Stimulated activated CD8-positive, alpha-beta memory T cell treated with anti-CD3 and anti-CD28 coated beads, Interleukin-15, amount 100 ng/mL, for 48 hours (primary cell): ENCODE measurements around the gene SDR9C7.
"Not testable (repeated sequence)": the region's sequence is repeated elsewhere in the genome, so short reads cannot be mapped to it uniquely, and the experiment has no call there.

Source experiments
- DNase-seq, 2 donors: peaks; one replicate each; pipeline ENCODE4 v3.0.0-alpha.2; 2020; ENCODE audit warnings: low read depth in 2 of 2

The SDR9C7 gene

DNA sequence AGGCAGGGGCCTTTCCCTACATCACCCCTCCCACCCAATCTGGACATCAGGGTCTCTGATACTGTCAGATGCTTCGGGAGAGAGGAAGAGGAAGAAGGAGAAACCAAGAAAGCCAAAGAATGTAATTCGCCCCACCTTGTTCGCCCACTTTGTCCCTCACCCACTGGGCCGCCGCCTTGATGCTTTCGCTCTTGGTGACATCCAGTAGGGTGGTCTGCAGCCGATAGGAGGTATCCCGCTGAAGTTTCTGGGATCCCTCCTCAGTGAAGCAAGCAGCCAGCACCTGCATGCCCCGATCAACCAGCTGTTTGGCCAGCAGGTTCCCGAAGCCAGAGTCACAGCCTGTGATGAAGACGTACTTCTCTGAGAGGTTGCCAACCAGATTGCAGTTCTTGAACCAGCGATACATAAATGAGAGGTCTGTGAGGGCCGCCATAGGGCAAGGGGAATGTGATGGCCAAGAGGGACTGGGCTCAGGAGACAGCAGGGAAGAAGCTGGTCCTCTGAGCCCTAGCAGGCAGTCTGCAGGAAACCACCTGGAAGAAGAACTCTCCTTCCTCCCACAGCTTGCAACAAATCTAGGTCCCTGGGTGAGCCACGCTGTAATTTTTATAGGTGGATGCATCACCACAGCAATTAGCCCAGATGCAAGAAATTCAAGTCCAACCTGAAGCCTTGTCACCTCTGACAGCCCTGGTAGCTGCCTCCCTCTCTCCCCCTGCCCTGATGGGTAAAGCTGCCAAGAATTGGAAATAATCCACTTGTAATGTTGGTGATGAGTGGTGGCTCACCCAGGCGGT, at the start of gene SDR9C7:
Gene SDR9C7 (minus strand): TSS at position 583 of the 800 bp plus-strand sequence. CDS start 147 bp downstream, at position 436.
- no peak for DNase-seq

DNA sequence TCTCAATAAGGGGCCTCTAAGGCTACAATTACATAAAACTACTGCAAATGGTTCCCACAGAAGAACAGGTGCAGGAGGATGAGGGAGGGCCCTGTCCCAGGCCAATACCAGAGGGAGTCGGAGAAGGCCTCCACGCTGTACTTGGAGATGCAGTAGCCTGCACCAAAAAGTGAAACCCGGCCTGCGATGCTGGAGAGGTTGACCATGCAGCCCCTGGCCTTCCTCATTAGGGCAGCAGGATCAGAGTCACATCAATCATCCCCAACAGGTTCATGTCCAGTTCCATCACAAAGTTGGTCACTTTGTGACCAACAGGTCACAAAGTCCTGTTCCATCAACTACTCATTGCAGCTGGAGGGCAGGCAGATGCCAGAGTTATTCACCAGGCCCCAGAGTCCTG, 49.2 kb upstream of the SDR9C7 start:
- no peak for DNase-seq

DNA sequence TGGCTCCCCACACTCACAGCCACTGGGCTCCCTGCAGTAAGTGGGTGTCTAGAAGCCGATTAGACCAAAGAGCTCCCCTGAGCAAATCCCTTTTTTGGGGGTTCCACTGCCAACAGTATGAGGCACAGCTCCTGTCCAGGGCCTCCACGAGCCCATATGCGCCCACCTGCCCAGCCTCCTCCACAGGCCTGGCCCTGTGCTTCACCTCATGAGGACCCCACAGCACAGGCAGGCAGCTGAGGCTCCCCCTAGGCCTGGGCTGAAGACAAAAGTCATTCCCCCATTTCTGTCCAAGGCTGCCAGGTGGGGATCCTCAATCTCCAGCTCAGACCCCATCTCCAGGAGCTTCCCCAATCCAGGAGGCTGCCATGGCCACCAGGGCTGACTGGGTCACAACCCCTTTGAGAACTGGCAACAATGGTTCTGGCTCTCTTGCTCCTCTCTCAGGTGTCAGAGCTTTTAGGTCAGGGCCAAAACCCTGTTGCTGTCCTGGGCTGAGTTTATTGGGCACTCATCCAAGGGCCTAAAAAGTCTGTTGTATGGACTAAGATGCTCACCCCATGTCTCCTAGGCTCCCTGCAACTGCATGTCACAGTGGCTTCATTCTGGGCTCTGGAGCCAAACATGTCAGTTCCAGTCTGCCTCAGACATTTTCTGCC, 48.5 kb upstream of the SDR9C7 start:
- not testable (repeated sequence) for DNase-seq

DNA sequence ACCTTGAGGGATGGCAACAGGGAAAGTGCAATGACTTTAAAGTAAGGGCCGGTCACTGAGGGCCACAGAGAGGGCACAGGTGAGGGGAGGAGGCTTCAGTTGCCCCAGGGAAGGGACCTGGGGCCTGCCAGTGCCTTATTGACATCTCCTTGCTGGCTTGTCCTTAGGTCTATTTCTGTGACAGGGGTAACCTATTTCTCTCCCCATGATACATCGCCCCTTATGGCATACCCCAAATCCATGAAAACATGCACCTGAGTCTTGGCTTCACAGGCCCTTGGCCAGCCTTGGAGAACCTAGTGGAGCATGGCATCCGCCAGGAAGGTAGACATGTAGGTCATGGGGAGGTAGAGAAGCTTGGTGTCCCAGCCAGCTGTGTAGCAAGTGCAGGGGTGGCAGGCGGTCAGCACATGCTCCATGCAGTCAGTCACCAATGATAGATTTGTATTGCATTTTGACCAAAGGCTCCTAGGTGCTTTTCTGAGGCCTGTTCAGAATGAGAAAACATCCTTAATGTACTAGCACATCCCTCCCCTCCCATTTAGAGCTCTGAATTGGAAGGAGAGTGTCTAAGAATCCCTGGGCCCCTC, 46.8 kb upstream of the SDR9C7 start:
- no peak for DNase-seq

DNA sequence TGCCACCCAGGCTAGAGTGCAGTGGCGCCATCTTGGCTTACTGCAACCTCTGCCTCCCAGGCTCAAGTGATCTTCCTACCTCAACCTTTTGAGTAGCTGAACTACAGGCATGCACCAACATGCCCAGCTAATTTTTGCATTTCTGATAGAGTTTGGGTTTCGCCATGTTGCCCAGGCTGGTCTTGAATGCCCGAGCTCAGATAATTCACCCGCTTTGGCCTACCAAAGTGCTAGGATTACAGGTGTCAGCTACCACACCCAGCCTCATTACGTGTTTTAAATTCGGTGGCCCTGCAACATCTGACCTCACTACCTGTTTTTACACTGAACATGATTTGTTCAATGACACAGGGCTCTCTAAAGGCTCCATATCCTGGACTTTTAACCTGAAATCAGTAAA, 46.1 kb upstream of the SDR9C7 start:
- no peak for DNase-seq

DNA sequence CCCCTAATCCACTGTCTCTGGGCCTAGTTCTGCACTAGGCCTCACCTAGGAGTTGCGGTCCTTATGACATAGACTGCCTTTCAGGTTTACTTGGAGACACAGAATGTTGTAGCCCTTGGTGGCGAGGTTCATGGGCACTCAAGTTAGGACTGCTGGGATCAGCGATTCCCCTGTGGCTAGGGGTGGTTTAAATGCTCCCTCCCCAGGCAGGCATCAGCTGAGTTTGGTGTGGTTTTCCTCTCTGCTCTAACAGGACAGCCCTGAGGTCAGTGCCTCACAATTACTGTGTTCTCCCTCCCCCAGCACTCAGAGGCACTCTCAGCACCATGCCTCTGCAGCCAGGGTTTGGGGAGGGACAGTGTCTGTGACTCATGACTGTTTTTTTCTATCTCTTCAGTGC, 45.4 kb upstream of the SDR9C7 start:
- no peak for DNase-seq

DNA sequence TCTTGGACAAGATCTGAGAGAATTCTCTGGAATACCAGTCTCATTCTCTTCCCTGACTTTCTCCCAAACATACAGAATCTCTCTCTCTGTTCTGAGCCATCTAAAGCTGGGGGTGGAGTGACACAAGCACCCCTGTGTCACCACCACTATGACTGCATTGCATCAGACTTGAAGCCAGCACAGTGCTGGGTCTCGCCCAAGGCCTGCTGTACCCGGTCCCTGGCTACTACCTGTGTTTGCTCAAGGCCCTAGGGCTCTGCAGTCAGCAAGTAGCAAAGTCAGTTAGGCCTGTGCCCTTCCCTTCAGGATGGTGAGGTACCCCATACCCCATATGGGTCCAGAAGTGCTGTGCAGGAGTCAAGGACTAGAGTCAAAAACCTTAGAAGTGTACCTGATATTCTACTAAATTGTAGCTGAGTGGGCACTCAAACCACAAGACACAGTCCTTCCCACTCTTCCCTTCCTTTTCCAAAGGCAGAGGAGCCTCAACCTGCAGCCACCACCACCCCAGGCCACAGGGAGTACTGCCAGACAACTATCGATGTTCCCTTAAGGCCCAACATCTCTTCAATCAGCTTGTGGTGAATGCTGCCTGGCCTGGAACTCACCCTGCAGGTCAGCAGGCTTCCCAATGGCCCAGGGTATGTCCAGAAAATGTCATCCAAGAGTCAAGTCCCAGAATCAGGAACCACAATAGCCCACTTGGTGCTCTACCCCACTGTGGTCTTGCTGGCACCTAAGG, 44.4 kb upstream of the SDR9C7 start:
- DNase-seq = no peak

DNA sequence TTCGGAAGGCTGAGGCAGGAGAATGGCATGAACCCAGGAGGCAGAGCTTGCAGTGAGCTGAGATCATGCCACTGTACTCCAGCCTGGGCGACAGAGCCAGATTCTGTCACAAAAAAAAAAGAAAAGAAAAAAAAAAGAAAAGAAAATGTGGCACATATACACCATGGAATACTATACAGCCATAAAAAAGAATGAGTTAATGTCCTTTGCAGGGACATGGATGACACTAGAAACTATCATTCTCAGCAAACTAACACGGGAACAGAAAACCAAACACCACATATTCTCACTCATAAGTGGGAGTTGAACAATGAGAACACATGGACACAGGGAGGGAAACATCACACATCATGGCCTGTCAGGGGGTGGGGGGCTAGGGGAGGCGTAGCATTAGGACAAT, 43.2 kb upstream of the SDR9C7 start:
- DNase-seq = not testable (repeated sequence)

DNA sequence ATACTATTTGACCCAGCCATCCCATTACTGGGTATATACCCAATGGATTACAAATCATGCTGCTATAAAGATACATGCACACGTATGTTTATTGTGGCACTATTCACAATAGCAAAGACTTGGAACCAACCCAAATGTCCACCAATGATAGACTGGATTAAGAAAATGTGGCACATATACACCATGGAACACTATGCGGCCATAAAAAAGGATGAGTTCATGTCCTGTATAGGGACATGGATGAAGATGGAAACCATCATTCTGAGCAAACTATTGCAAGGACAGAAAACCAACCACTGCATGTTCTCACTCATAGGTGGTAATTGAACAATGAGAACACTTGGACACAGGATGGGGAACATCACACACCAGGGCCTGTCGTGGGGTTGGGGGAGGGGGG, 40.0 kb upstream of the SDR9C7 start:
- not testable (repeated sequence) for DNase-seq

DNA sequence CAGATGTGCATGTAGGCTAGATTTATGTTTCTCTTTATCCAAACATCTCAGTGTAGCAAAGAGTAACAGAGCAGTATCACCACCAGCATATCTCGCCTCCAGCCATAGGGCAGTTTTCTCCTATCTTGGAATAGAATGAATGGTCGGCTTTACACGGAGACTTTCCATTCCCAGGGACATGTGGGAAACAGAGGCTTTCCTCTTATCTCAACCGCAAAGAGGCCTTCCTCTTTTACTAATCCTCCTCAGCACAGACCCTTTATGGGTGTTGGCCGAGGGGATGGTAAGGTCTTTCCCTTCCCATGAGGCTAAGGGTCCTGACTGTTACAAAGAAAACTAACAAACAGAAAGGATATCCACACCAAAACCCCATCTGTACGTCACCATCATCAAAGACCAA, 34.7 kb upstream of the SDR9C7 start:
- not testable (repeated sequence) for DNase-seq

DNA sequence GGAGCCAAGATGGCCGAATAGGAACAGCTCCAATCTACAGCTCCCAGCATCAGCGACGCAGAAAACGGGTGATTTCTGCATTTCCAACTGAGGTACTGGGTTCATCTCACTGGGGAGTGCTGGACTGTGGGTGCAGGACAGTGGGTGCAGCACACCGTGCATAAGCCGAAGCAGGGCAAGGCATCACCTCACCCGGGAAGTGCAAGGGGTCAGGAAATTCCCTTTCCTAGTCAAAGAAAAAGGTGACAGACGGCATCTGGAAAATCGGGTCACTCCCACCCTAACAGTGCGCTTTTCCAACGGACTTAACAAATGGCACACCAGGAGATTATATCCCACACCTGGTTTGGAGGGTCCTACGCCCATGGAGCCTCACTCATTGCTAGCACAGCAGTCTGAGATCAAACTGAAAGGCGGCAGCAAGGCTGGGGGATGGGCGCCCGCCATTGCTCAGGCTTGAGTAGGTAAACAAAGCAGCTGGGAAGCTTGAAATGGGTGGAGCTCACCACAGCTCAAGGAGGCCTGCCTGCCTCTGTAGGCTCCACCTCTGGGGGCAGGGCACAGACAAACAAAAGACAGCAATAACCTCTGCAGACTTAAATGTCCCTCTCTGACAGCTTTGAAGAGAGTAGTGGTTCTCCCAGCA, 31.9 kb upstream of the SDR9C7 start:
- DNase-seq = not testable (repeated sequence)

DNA sequence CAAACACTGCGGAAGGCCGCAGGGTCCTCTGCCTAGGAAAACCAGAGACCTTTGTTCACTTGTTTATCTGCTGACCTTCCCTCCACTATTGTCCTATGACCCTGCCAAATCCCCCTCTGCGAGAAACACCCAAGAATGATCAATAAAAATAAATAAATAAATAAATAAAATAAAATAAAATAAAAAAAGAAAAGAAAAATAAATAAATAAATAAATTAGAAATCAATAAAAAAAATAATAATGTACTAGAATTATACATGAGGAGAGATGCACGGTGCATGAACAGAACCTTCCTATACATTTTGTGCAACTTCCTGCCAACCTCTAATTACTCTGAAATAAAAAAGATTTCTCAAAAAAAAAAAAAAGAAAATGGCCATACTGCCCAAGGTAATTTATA, 30.9 kb upstream of the SDR9C7 start:
- DNase-seq = not testable (repeated sequence)

DNA sequence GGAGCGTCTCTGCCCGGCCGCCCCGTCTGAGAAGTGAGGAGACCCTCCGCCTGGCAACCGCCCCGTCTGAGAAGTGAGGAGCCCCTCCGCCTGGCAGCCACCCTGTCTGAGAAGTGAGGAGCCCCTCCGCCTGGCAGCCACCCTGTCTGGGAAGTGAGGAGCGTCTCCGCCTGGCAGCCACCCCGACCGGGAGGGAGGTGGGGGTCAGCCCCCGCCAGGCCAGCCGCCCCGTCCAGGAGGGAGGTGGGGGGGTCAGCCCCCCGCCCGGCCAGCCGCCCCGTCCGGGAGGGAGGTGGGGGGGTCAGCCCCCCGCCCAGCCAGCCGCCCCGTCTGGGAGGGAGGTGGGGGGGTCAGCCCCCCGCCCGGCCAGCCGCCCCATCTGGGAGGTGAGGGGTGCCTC, 29.3 kb upstream of the SDR9C7 start:
- not testable (repeated sequence) for DNase-seq

DNA sequence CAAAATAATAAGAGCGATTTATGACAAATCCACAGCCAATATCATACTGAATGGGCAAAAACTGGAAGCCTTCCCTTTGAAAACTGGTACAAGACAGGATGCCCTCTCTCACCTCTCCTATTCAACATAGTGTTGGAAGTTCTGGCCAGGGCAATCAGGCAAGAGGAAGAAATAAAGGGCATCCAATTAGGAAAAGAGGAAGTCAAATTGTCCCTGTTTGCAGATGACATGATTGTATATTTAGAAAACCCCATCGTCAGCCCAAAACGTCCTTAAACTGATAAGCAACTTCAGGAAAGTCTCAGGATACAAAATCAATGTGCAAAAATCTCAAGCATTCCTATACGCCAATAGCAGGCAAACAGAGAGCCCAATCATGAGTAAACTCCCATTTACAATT, 28.0 kb upstream of the SDR9C7 start:
- not testable (repeated sequence) for DNase-seq

DNA sequence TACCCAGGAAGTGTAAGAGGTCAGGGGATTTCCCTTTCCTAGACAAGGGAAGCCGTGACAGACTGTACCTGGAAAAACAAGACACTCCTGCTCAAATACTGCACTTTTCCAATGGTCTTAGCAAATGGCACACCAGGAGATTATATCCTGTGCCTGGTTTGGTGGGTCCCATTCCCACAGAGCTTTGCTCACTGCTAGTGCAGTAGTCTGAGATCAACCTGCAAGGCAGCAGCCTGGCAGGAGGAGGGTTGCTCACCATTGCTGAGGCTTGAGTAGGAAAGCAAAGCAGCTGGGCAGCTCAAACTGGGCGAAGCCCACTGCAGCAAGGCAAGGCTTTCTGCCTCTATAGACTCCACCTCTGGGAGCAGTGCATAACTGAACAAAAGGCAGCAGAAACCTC, 24.2 kb upstream of the SDR9C7 start:
- DNase-seq = no peak

DNA sequence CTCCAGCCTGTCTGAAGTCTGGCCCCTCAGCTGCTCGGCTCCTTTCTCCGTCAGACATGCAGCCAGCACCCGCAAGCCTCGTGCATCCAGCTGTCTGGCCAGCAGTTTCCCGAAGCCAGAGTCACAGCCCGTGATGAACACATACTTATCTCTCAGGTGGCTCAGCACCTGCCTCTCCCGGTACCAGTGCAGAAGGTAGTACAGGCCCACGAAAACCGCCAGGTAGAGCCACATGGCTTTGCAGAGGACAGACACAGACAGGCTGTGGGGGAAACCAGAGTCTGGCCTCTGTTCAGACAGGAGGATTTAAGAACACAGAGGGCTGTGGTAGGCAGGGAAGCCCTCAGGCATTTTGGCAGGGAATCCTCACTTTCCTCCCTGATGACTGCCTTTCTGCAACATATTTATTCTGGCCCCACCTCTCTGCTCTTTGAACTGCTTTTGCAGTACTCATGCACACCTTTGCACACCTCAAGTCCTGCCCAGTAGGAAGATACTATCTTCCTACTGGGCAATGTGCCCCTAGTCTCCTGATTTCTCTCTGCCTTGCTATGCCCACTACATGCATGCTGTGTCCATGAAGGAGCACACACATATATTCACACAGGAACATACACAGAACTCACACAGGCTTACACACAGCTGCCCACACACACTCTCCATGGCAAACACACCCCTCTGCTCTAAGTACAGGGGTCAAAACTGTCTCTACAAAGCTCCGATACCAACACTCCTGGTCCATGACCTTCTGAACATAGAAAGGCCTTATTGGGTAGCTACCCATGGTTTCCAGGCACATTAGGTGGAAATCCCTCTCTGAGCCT, 23.2 kb upstream of the SDR9C7 start, which contains the start of gene RDH16:
Gene RDH16 (minus strand): TSS at position 380 of the 824 bp plus-strand sequence. CDS start 146 bp downstream, at position 234.
- no peak for DNase-seq

DNA sequence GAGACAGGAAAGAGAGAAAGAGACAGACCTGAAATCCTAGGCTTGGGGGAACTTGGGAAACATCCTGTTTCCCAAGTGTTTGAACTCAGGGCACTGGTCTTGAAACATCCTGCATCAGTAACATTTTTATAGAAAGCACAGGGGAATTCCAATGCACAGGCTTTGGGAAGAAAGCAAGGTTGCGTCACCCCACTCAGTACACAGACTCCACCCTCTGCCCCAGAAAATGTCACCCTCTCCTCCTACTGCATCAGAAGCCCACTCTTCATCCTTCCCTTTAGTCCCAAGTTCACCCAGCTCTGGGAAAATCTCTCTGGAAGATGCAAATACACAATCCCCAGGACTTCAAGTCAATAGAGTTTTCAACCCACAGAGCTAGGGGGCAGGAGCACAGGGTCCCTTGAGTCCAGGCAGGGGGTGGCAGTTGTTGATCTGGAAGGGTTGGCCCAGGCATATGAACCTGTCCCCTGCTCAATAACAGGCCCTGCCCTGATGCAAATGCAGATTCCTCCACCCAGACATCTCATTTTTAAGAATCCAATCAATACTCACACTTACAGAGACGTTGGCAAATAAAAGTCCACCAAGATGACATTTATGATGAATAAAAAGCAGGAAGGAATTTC, 21.5 kb upstream of the SDR9C7 start:
- no peak for DNase-seq

DNA sequence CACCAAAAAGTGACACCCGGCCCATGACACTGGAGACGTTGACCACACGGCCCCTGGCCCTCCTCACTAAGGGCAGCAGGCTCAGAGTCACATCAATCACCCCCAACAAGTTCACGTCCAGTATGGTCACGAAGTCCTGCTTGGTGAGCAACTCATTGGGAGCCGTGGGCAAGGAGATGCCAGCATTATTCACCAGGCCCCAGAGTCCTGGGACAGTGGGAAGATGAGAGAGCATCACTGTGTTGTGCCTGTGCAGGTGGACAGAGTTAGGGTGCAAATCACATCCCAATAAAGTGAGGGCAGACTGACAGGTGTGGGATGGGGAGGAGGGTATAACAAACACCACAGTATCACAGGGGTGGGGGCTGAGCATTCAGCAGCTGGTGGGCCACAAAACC, 20.7 kb upstream of the SDR9C7 start:
- DNase-seq = no peak

DNA sequence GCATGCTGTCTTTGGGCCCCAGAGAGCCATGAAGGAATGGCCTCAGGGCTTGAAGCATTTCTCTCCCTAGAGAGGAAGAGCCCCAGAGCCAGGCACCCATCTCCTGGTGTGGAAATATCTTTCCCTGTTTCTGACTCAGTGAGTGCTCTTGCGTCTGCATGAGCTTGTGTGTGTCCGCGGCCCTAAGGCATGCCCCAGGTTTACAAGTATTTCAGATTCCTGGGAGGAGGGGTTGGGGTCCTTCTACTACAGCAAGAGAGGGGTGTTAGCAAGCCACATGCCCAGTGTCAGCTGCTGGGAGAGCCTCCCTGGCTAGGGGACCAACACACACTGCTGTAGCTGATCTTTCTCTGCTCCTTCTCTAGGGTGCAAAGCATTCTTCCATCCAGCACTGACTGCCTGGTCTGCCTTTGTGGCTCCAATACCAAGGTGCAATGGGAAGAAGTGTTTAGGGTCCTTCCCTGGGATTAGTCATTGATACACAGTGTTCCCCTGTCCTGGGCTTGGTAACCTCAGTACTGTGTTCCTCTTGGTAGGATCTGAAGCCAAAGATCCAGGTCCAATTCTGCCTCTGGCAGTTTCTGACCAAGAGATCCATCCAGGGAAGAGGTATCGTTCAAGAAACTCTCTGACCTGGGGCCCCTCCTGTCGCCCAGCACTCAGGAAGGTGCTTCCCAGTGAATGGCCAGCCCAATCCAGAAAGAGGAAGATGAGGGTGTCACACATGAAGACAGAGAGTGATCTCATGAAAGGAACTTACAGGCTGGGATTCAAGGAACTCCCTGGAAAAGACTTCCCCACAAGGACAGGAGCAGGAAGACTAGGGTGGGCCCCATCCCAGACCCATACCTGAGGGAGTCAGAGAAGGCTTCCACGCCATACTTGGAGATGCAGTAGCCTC, 20.1 kb upstream of the SDR9C7 start:
- DNase-seq = no peak
